Activated T-helper 2 cell treated with anti-CD3 and anti-CD28 coated beads, Interferon-gamma antibody, Interleukin-2, Interleukin-4, amounts not matched to agents 10 μg/mL and 5 μg/mL and 100 μg/mL, durations not matched to agents 14 hours and 24 hours and 36 hours (primary cell): ENCODE results near the gene ERVK3-1. TPM values are rescaled to one million over a fixed set of nuclear protein-coding genes. Genes with fewer than 3 reads are reported as not detected.
"Not testable (repeated sequence)": the region's sequence is repeated elsewhere in the genome, so short reads cannot be mapped to it uniquely, and the experiment has no call there.

Source experiments
- DNase-seq: peaks from one replicate; pipeline ENCODE4 v3.0.0; 2021; ENCODE audit warnings: low spot score
- H3K27ac Mint-ChIP-seq: one replicate; pipeline ENCODE4 v1.8.0; 2021; ENCODE audit warnings: mixed read lengths
- H3K27me3 Mint-ChIP-seq: one replicate; pipeline ENCODE4 v1.8.0; 2021; ENCODE audit warnings: low read depth, mixed read lengths
- H3K36me3 Mint-ChIP-seq: one replicate; pipeline ENCODE4 v1.8.0; 2021; ENCODE audit warnings: low read depth, mixed read lengths
- H3K4me1 Mint-ChIP-seq: one replicate; pipeline ENCODE4 v1.8.0; 2021; ENCODE audit warnings: low read depth, mixed read lengths
- H3K4me3 Mint-ChIP-seq: one replicate; pipeline ENCODE4 v1.8.0; 2021; ENCODE audit warnings: low read depth, mild to moderate bottlenecking, moderate library complexity, mixed read lengths
- H3K9me3 Mint-ChIP-seq: one replicate; pipeline ENCODE4 v1.8.0; 2021; ENCODE audit warnings: mixed read lengths
- intact Hi-C: fragments of 100-400 bp; cut with micrococcal nuclease; formaldehyde crosslinking; loops from one replicate; pipeline ENCODE4 v1.15.1; 2023
- total RNA-seq: library from RNA; stranded (reverse); gene quantifications from 2 replicates; pipeline ENCODE4 v1.2.3, GENCODE V29; 2022

Gene ERVK3-1
- total RNA-seq, 1 donor from 2014 or later, result 64.2 TPM

DNA sequence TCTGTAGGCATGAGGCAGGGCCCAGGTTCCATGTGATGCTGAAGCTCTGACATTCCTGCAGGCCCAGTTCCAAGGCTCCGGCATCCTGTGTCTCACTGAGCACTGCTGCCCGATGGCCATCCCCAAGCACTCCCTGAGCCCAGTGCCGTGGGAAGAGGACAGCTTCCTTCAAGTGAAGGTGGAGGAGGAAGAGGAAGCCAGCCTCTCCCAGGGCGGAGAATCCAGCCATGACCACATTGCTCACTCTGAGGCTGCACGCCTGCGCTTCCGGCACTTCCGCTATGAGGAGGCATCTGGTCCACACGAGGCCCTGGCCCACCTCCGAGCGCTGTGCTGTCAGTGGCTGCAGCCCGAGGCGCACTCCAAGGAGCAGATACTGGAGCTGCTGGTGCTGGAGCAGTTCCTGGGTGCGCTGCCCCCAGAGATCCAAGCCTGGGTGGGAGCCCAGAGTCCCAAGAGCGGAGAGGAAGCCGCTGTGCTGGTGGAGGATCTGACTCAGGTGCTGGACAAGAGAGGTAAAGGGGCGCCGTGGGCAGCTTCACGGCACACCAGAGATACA lies 29.6 kb downstream of the ERVK3-1 start:
- H3K4me3 Mint-ChIP-seq, result no peak overlapping the region
- peaks cover 7% of the 10 kb centered on the region for H3K9me3 Mint-ChIP-seq
- H3K36me3 Mint-ChIP-seq, result peaks cover 49% of the 10 kb centered on the region
- H3K27me3 Mint-ChIP-seq, result no peaks in the 10 kb centered on the region
- peaks cover 2% of the 10 kb centered on the region for H3K4me1 Mint-ChIP-seq
- DNase-seq, result no peak
- H3K27ac Mint-ChIP-seq, result no peak overlapping the region
- intact Hi-C loops, result no loop called here

- H3K36me3 Mint-ChIP-seq, result peaks cover 56% of the 10 kb centered on the region
- intact Hi-C loops, result no loop called here
- peaks cover 11% of the 10 kb centered on the region for H3K9me3 Mint-ChIP-seq
- no peaks in the 10 kb centered on the region for H3K4me1 Mint-ChIP-seq
- no peaks in the 10 kb centered on the region for H3K27me3 Mint-ChIP-seq
- H3K27ac Mint-ChIP-seq, result no peak overlapping the region
- H3K4me3 Mint-ChIP-seq, result no peak overlapping the region
- no peak for DNase-seq
Observed at GRCh38 chr19:58335630-58336029, 30.5 kb downstream of the ERVK3-1 start.

- no peak overlapping the region for H3K4me3 Mint-ChIP-seq
- no peaks in the 10 kb centered on the region for H3K27me3 Mint-ChIP-seq
- peaks cover 11% of the 10 kb centered on the region for H3K9me3 Mint-ChIP-seq
- no peak for DNase-seq
- intact Hi-C loops, result no loop called here
- H3K4me1 Mint-ChIP-seq, result no peaks in the 10 kb centered on the region
- H3K36me3 Mint-ChIP-seq, result peaks cover 62% of the 10 kb centered on the region
- no peak overlapping the region for H3K27ac Mint-ChIP-seq
Observed at GRCh38 chr19:58336216-58336615, 31.0 kb downstream of the ERVK3-1 start.

- Mint-ChIP-seq H3K4me3 (no peak overlapping the region), H3K27ac (no peak overlapping the region), H3K9me3 (peaks cover 11% of the 10 kb centered on the region), H3K36me3 (peaks cover 64% of the 10 kb centered on the region), H3K27me3 (no peaks in the 10 kb centered on the region), H3K4me1 (no peaks in the 10 kb centered on the region)
- intact Hi-C loops, result no loop called here
- no peak for DNase-seq
Observed at GRCh38 chr19:58336820-58337219, 31.6 kb downstream of the ERVK3-1 start.

DNA sequence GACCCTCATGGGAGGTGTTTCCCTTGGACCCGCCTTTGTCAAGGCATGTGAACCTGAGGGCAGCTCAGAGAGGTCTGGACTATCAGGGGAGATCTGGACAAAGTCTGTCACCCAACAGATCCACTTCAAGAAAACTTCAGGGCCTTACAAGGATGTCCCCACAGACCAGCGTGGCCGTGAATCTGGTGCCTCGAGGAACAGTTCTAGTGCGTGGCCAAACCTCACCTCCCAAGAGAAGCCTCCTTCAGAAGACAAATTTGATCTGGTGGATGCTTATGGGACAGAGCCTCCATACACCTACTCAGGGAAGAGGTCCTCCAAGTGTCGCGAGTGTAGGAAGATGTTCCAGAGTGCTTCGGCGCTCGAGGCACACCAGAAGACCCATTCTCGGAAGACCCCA lies 33.2 kb downstream of the ERVK3-1 start:
- DNase-seq, result no peak
- no peak overlapping the region for H3K27ac Mint-ChIP-seq
- H3K4me3 Mint-ChIP-seq, result no peak overlapping the region
- intact Hi-C loops, result no loop called here
- H3K9me3 Mint-ChIP-seq, result peaks cover 11% of the 10 kb centered on the region
- H3K27me3 Mint-ChIP-seq, result no peaks in the 10 kb centered on the region
- H3K4me1 Mint-ChIP-seq, result no peaks in the 10 kb centered on the region
- H3K36me3 Mint-ChIP-seq, result peaks cover 70% of the 10 kb centered on the region

- no peaks in the 10 kb centered on the region for H3K27me3 Mint-ChIP-seq
- no peaks in the 10 kb centered on the region for H3K4me1 Mint-ChIP-seq
- H3K9me3 Mint-ChIP-seq, result peaks cover 11% of the 10 kb centered on the region
- no peak for DNase-seq
- no peak overlapping the region for H3K4me3 Mint-ChIP-seq
- intact Hi-C loops, result no loop called here
- H3K36me3 Mint-ChIP-seq, result peaks cover 68% of the 10 kb centered on the region
- no peak overlapping the region for H3K27ac Mint-ChIP-seq
Observed at GRCh38 chr19:58338825-58339558, 33.8 kb downstream of the ERVK3-1 start.

GRCh38 chr19:58345558-58345957 lies 40.4 kb downstream of the ERVK3-1 start:
- no peak for DNase-seq
- no peak overlapping the region for H3K27ac Mint-ChIP-seq
- no peaks in the 10 kb centered on the region for H3K27me3 Mint-ChIP-seq
- peak overlapping the region; percentile 79 for H3K4me3 Mint-ChIP-seq
- H3K36me3 Mint-ChIP-seq, result peaks cover 29% of the 10 kb centered on the region
- no peaks in the 10 kb centered on the region for H3K9me3 Mint-ChIP-seq
- intact Hi-C loops, result loop anchor here (5.0 kb wide), 1 partner anchor 38 kb away; the partner anchor contains the start of gene ERVK3-1
- peaks cover 15% of the 10 kb centered on the region for H3K4me1 Mint-ChIP-seq

DNA sequence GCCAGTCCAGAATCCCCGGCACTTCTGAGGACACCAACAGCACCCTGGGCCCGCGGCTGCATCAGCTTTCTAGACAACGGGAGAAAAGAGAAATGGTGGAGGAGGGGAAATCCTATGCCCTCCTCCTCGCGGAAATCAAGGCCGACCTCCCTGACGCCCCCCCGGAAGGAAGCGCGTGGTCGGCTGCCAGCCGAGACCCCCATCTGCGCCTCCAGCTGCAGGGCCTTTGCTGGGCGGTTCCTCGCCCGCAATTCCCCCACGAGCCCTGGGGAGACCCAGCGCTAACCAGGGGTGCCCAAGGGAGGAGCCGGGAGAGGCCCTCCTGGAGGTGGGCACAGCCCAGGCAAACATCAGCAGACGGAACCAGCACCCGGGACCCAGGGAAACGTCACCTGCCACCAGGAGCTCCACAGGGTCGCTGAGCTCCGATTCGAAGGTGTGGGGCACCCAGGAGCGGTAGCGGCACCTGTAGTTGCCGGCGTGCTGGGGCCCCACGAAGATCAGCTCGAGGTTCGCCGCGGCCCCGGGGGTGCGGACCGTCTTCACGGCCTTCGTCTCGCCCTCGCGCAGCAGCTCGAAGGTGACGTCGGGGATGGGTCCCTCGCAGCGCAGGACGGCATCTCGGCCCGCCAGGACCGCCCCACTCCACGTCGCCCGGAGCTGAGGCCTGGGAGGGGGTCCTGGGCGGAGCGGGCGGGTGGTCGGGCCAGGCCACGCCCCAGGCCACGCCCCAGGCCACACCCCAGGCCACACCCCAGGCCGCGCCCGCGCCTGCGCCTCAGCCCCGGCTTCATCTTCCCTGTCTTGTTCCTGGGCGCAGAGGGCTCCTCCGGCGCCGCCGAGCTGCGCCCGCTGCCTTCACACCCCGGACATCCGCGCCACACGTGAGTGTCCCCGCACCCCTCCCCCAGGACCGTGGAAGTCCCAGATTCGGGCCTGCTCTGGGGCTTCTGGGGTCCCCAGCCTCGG lies 42.1 kb downstream of the ERVK3-1 start:
- no peaks in the 10 kb centered on the region for H3K27me3 Mint-ChIP-seq
- DNase-seq, result peak; percentile 60

GRCh38 chr19:58348080-58348479 lies 42.9 kb downstream of the ERVK3-1 start:
- Mint-ChIP-seq H3K4me1 (peaks cover 15% of the 10 kb centered on the region), H3K36me3 (peaks cover 24% of the 10 kb centered on the region), H3K4me3 (peak overlapping the region; percentile 95)
- not testable (repeated sequence) for H3K27ac Mint-ChIP-seq, H3K9me3 Mint-ChIP-seq, H3K27me3 Mint-ChIP-seq, DNase-seq
- intact Hi-C loops, result loop anchor here (5.0 kb wide), 1 partner anchor 41 kb away; the partner anchor contains the start of gene ERVK3-1

More for the DNA sequence above, 42.1 kb downstream of the ERVK3-1 start:
- Mint-ChIP-seq H3K27ac (peak overlapping the region; percentile 71), H3K36me3 (peaks cover 25% of the 10 kb centered on the region), H3K4me1 (peaks cover 15% of the 10 kb centered on the region), H3K9me3 (no peaks in the 10 kb centered on the region), H3K4me3 (peak overlapping the region; percentile 95)
- intact Hi-C loops, result loop anchor here (1.0 to 5.0 kb wide), 2 partner anchors 20 to 40 kb away; partner anchors contain the start of gene ERVK3-1

- Mint-ChIP-seq H3K4me1 (peaks cover 15% of the 10 kb centered on the region), H3K27ac (no peak overlapping the region), H3K4me3 (no peak overlapping the region), H3K27me3 (no peaks in the 10 kb centered on the region), H3K9me3 (no peaks in the 10 kb centered on the region), H3K36me3 (peaks cover 24% of the 10 kb centered on the region)
- intact Hi-C loops, result loop anchor here (5.0 kb wide), 1 partner anchor 42 kb away; the partner anchor contains the start of gene ERVK3-1
- no peak for DNase-seq
Observed at GRCh38 chr19:58349590-58349989, 44.4 kb downstream of the ERVK3-1 start.

DNA sequence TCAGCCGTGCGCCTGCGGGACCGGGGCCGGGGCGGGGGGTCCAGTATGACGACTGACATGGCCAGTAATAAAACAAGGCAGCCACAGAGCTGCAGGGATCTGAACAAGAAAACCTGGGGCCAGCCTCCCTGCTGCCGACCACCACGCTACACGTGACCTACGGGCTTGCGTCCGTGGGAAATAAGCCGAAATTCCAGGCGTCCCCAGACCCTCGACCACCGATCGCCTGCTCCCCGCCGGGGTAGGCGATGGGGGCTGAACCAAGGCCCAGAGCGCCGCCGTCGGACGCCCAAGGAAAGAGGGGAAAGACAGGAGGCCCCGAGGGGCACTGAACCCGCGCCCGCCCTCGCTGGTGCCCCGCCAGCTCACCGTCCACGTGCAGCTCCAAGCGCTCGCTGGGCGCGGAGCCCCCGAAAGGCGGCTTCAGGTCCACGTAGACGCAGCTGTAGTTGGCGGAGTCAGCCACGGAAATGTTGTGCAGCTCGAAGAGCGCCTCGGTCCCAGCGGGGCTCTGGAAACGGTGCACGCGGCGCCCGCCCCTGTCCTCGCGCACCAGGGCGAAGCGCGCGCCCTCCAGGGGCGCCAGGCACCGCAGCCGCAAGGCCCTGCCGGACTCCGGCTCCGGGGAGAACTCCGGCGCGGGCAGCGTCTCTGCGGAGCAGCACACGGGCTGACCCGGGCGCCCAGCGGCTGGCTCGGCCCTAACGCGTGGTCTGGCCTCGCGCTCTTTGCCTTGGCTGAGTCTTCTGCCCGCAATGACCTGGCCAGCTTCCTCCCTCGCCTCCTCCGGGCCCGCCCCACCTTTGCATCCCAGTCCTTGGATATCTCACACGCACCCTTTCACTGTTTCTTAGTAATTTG lies 45.1 kb downstream of the ERVK3-1 start:
- peak overlapping the region; percentile 21 for H3K4me3 Mint-ChIP-seq
- H3K4me1 Mint-ChIP-seq, result peaks cover 15% of the 10 kb centered on the region
- peaks cover 24% of the 10 kb centered on the region for H3K36me3 Mint-ChIP-seq
- intact Hi-C loops, result no loop called here
- DNase-seq, result no peak
- no peaks in the 10 kb centered on the region for H3K27me3 Mint-ChIP-seq
- no peak overlapping the region for H3K27ac Mint-ChIP-seq
- no peaks in the 10 kb centered on the region for H3K9me3 Mint-ChIP-seq
